Putamen (tissue), 1 donor: ENCODE data around the gene OR56A5.

Experiments used
- DNase-seq: peaks from one replicate; pipeline ENCODE4 v3.0.0-alpha.2; 2016; ENCODE audit warnings: low spot score

Gene OR56A5

DNA sequence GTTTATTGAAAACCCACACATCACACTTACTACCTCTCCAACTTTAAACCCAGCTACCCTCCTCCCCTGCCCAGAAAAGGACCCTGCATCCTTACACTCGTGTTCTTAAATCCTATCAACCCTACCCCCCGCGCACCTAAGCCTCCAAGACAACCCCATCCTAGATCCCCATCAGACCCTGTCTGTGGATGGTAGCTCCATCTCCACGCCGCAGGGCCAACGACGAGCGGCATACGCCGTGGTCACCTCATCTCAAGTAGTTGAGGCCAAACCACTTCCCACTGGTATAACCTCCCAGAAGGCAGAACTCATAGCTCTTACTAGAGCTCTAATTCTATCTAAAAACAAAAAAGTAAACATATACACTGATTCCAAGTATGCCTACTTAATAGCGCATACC lies 35.6 kb downstream of the OR56A5 start:
- no peak for DNase-seq

- DNase-seq: no peak
These were observed 37.2 kb downstream of the OR56A5 start for GRCh38 chr11:5931061-5931460.

DNA sequence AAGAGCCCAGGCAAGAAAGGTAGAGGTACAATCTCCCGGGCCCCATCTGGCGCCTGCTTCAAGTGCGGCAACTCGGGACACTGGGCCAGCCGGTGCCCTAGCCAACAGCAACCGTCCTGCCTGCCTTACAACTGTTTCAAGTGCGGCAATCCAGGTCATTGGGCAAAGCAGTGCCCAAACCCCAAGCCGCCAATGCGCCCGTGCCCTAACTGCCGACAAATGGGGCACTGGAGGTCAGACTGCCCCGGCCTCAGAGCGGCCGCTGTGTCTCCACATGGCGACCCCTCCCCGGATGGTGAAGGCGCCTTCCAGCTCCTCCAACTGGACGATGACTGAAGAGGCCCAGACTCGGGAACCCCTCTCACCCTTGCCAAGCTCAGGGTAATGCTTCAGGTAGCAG lies 37.7 kb downstream of the OR56A5 start:
- no peak for DNase-seq

GRCh38 chr11:5929571-5930368 lies 38.5 kb downstream of the OR56A5 start:
- no peak for DNase-seq

- no peak for DNase-seq
These were observed 39.5 kb downstream of the OR56A5 start for GRCh38 chr11:5928811-5929210.

GRCh38 chr11:5928271-5928670 lies 40.0 kb downstream of the OR56A5 start:
- DNase-seq: no peak

GRCh38 chr11:5923794-5924193 lies 44.5 kb downstream of the OR56A5 start:
- DNase-seq: no peak

- no peak for DNase-seq
These were observed 44.9 kb downstream of the OR56A5 start for GRCh38 chr11:5923427-5923776.

- DNase-seq: no peak
These were observed 45.4 kb downstream of the OR56A5 start for GRCh38 chr11:5922749-5923426.
